Forelimb muscle (tissue), 1 donor: ENCODE results near the gene RNU1-3. TPM values are rescaled to one million over a fixed set of nuclear protein-coding genes. Genes with fewer than 3 reads are reported as not detected.
"Not testable (repeated sequence)": the region's sequence is repeated elsewhere in the genome, so short reads cannot be mapped to it uniquely, and the experiment has no call there.

Experiments used
- DNase-seq: peaks from one replicate; pipeline ENCODE4 v3.0.0-alpha.2; 2013; ENCODE audit warnings: low read depth
- polyA plus RNA-seq: library from polyadenylated mRNA; unstranded; fragments of 120-200 nt; gene quantifications from one replicate; pipeline ENCODE4 v1.2.1, GENCODE V29; 2013; ENCODE audit not compliant: insufficient read length

RNU1-3 gene
- polyA plus RNA-seq, 1 donor, result not detected

- DNase-seq, result not testable (repeated sequence)
These were observed 27.6 kb upstream of the RNU1-3 start for GRCh38 chr1:16694308-16694702.

- not testable (repeated sequence) for DNase-seq
These were observed 26.9 kb upstream of the RNU1-3 start for GRCh38 chr1:16693449-16694307.

GRCh38 chr1:16692717-16693448 is 26.1 kb upstream of the RNU1-3 start:
- DNase-seq, result not testable (repeated sequence)

- DNase-seq, result not testable (repeated sequence)
These were observed 25.5 kb upstream of the RNU1-3 start for GRCh38 chr1:16692283-16692682.

GRCh38 chr1:16690971-16691682 is 24.4 kb upstream of the RNU1-3 start:
- not testable (repeated sequence) for DNase-seq

- DNase-seq, result not testable (repeated sequence)
These were observed 20.5 kb upstream of the RNU1-3 start for GRCh38 chr1:16687132-16687800.

GRCh38 chr1:16685445-16686371 is 19.0 kb upstream of the RNU1-3 start:
- not testable (repeated sequence) for DNase-seq

- not testable (repeated sequence) for DNase-seq
These were observed 18.1 kb upstream of the RNU1-3 start for GRCh38 chr1:16684738-16685337.

GRCh38 chr1:16684152-16684551 is 17.4 kb upstream of the RNU1-3 start:
- DNase-seq, result not testable (repeated sequence)

- DNase-seq, result not testable (repeated sequence)
These were observed 16.1 kb upstream of the RNU1-3 start for GRCh38 chr1:16682803-16683202.

GRCh38 chr1:16680366-16680765 is 13.6 kb upstream of the RNU1-3 start:
- DNase-seq, result not testable (repeated sequence)

- DNase-seq, result no peak
These were observed 11.0 kb upstream of the RNU1-3 start for GRCh38 chr1:16677552-16678431.

- DNase-seq, result not testable (repeated sequence)
These were observed 10.1 kb upstream of the RNU1-3 start for GRCh38 chr1:16676661-16677523.

GRCh38 chr1:16675118-16675510 is 8.4 kb upstream of the RNU1-3 start:
- not testable (repeated sequence) for DNase-seq

- not testable (repeated sequence) for DNase-seq
These were observed 7.2 kb upstream of the RNU1-3 start for GRCh38 chr1:16673976-16674375.

GRCh38 chr1:16665836-16666235 is 912 bp downstream of the RNU1-3 start:
- DNase-seq, result not testable (repeated sequence)

- DNase-seq, result not testable (repeated sequence)
These were observed 8.5 kb downstream of the RNU1-3 start for GRCh38 chr1:16658234-16658633.
